ENCODE measurements around the gene CATSPERB. TPM values are rescaled to one million over a fixed set of nuclear protein-coding genes. Genes with fewer than 3 reads are reported as not detected.

CATSPERB gene
- total and polyA plus RNA-seq, 2 donors (not counting 1 experiment from before 2014, with no cell fraction given): not detected

DNA sequence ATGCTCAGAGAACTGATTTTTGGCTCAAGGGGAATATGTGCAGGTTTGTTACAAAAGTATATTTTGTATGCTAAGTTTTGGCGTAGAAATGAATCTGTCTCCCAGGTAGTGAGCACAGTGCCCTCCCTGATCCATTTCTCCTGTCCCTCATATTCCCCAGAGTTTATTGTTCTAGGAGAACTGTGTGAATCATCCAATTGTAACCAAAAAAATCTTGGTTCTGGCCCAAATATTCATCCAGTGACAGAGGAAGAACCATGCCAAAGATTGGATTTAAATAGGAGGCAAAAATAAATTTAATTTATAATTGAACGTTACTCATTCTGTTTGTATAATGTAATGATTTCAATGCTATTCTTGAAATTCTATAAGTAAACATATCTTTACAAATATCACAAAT lies 4.8 kb downstream of the CATSPERB start:
- Histone ChIP-seq H3K9me3 (ENCODE audit: control insufficient read depth, insufficient read depth, low read depth, low read length) (no peaks in the 10 kb centered on the region), H2AFZ (ENCODE audit: low read length) (no peak overlapping the region), H3K79me2 (ENCODE audit: control insufficient read depth, insufficient read depth, low read length) (no peaks in the 10 kb centered on the region), H3K27me3 (ENCODE audit: control insufficient read depth, insufficient read depth, low read length) (no peaks in the 10 kb centered on the region), H3K4me3 (replicated peaks in 1 of 4; ENCODE audit: control extremely low read depth in 1 of 4, insufficient read depth in 1 of 4, low read depth in 3 of 4, low read length in 4 of 4) (no peak overlapping the region), H3K9ac (ENCODE audit: insufficient read depth, low read length) (no peak overlapping the region), H3K27ac (ENCODE audit: insufficient read depth, low read length) (no peak overlapping the region), H3K4me2 (ENCODE audit: extremely low read depth, insufficient read depth, low read length) (no peak overlapping the region), H3K4me1 (ENCODE audit: control insufficient read depth, extremely low read depth, insufficient read depth, low read length) (no peaks in the 10 kb centered on the region), H3K36me3 (ENCODE audit: control insufficient read depth, insufficient read depth, low read length) (no peaks in the 10 kb centered on the region), H4K20me1 (ENCODE audit: control insufficient read depth, extremely low read depth, insufficient read depth, low read length) (no peaks in the 10 kb centered on the region)
- TF ChIP-seq, protein P1, sequence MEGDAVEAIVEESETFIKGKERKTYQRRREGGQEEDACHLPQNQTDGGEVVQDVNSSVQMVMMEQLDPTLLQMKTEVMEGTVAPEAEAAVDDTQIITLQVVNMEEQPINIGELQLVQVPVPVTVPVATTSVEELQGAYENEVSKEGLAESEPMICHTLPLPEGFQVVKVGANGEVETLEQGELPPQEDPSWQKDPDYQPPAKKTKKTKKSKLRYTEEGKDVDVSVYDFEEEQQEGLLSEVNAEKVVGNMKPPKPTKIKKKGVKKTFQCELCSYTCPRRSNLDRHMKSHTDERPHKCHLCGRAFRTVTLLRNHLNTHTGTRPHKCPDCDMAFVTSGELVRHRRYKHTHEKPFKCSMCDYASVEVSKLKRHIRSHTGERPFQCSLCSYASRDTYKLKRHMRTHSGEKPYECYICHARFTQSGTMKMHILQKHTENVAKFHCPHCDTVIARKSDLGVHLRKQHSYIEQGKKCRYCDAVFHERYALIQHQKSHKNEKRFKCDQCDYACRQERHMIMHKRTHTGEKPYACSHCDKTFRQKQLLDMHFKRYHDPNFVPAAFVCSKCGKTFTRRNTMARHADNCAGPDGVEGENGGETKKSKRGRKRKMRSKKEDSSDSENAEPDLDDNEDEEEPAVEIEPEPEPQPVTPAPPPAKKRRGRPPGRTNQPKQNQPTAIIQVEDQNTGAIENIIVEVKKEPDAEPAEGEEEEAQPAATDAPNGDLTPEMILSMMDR (conservative IDR thresholded peaks at IDR 0.05 in 1 of 2, IDR thresholded peaks at IDR 0.05 in 1 of 2; ENCODE audit: low read depth in 1 of 2, low read length in 2 of 2): no peak
- no peak for TF ChIP-seq EZH2 (IDR thresholded peaks at IDR 0.05; ENCODE audit: low read length, missing control alignments)
- peak in 1 of 2 donors; percentile 6 for DNase-seq (ENCODE audit: low read depth in 2 of 2)

DNA sequence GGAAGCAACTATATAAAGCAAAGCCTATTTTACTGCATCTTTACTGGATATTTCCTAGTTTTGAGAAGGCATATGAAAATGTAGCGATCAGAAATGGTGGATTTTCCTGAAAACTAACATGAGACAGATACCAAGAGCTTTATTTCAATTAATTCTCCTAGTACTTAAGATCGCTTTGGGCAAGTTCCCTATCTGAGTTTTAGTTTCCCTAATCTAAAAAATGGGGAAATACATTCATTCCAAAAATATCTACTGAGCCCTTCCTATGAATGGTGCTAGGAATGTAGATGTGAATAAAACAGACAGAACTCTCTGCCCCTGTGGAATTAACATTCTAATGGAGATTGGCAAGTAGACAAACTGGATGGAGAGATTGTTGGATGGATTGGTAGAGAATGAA lies 8.4 kb downstream of the CATSPERB start:
- Histone ChIP-seq H3K36me3 (ENCODE audit: control insufficient read depth, insufficient read depth, low read length) (no peaks in the 10 kb centered on the region), H3K4me1 (ENCODE audit: control insufficient read depth, extremely low read depth, insufficient read depth, low read length) (no peaks in the 10 kb centered on the region), H3K27ac (ENCODE audit: insufficient read depth, low read length) (no peak overlapping the region), H3K4me3 (replicated peaks in 1 of 4; ENCODE audit: control extremely low read depth in 1 of 4, insufficient read depth in 1 of 4, low read depth in 3 of 4, low read length in 4 of 4) (no peak overlapping the region), H4K20me1 (ENCODE audit: control insufficient read depth, extremely low read depth, insufficient read depth, low read length) (no peaks in the 10 kb centered on the region), H3K79me2 (ENCODE audit: control insufficient read depth, insufficient read depth, low read length) (no peaks in the 10 kb centered on the region), H3K9me3 (ENCODE audit: control insufficient read depth, insufficient read depth, low read depth, low read length) (no peaks in the 10 kb centered on the region), H3K4me2 (ENCODE audit: extremely low read depth, insufficient read depth, low read length) (no peak overlapping the region), H3K9ac (ENCODE audit: insufficient read depth, low read length) (no peak overlapping the region), H3K27me3 (ENCODE audit: control insufficient read depth, insufficient read depth, low read length) (no peaks in the 10 kb centered on the region), H2AFZ (ENCODE audit: low read length) (no peak overlapping the region)
- DNase-seq (ENCODE audit: low read depth in 2 of 2): no peak
- TF ChIP-seq, protein P1 (conservative IDR thresholded peaks at IDR 0.05 in 1 of 2, IDR thresholded peaks at IDR 0.05 in 1 of 2; ENCODE audit: low read depth in 1 of 2, low read length in 2 of 2): no peak
- TF ChIP-seq EZH2 (IDR thresholded peaks at IDR 0.05; ENCODE audit: low read length, missing control alignments): no peak

DNA sequence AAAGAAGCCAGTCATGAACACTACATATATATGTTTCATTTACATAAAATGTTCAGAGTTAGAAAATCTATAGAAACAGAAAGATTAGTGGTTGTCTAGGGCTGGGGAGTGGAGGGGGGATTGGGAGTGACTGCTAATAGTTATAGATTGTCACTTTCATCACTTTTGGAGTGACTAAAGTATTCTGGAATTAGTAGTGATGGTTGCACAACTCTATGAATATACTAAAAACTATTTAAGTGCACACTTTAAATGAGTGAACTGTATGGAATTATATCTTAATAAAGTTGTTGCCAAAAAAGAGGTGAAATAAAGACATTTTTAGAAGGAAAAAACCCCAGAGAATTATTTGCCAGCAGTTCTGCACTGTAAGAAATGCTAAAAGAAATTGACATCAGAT lies 9.5 kb downstream of the CATSPERB start:
- TF ChIP-seq, protein P1 (conservative IDR thresholded peaks at IDR 0.05 in 1 of 2, IDR thresholded peaks at IDR 0.05 in 1 of 2; ENCODE audit: low read depth in 1 of 2, low read length in 2 of 2): no peak
- no peak for TF ChIP-seq EZH2 (IDR thresholded peaks at IDR 0.05; ENCODE audit: low read length, missing control alignments)
- Histone ChIP-seq H3K79me2 (ENCODE audit: control insufficient read depth, insufficient read depth, low read length) (no peaks in the 10 kb centered on the region), H3K4me3 (replicated peaks in 1 of 4; ENCODE audit: control extremely low read depth in 1 of 4, insufficient read depth in 1 of 4, low read depth in 3 of 4, low read length in 4 of 4) (no peak overlapping the region), H4K20me1 (ENCODE audit: control insufficient read depth, extremely low read depth, insufficient read depth, low read length) (no peaks in the 10 kb centered on the region), H3K9ac (ENCODE audit: insufficient read depth, low read length) (no peak overlapping the region), H3K27ac (ENCODE audit: insufficient read depth, low read length) (no peak overlapping the region), H3K36me3 (ENCODE audit: control insufficient read depth, insufficient read depth, low read length) (no peaks in the 10 kb centered on the region), H3K4me1 (ENCODE audit: control insufficient read depth, extremely low read depth, insufficient read depth, low read length) (no peaks in the 10 kb centered on the region), H3K4me2 (ENCODE audit: extremely low read depth, insufficient read depth, low read length) (no peak overlapping the region), H3K27me3 (ENCODE audit: control insufficient read depth, insufficient read depth, low read length) (no peaks in the 10 kb centered on the region), H2AFZ (ENCODE audit: low read length) (no peak overlapping the region), H3K9me3 (ENCODE audit: control insufficient read depth, insufficient read depth, low read depth, low read length) (no peaks in the 10 kb centered on the region)
- no peak for DNase-seq (ENCODE audit: low read depth in 2 of 2)
